ENCODE data around the gene ELMOD3. TPM values are rescaled to one million over a fixed set of nuclear protein-coding genes. Genes with fewer than 3 reads are reported as not detected.

Gene ELMOD3
- total and polyA plus RNA-seq, 9 of the 15 experiments (the other 6 are each of a cell fraction or from before 2014, with no cell fraction given), result 2.7 to 18.7 (median 11.6) TPM

- peak; percentile 60 for TF ChIP-seq CTBP1 (IDR thresholded peaks at IDR 0.05; ENCODE audit: borderline replicate concordance)
- TF ChIP-seq ATF1 (CRISPR knock-in tag; IDR thresholded peaks at IDR 0.05), result 0 out of 2 replicates have a peak, but pooled peaks have one; percentile 25
- peak; percentile 28 for TF ChIP-seq ATF1 (tag; IDR thresholded peaks at IDR 0.05)
- TF ChIP-seq, protein P1, sequence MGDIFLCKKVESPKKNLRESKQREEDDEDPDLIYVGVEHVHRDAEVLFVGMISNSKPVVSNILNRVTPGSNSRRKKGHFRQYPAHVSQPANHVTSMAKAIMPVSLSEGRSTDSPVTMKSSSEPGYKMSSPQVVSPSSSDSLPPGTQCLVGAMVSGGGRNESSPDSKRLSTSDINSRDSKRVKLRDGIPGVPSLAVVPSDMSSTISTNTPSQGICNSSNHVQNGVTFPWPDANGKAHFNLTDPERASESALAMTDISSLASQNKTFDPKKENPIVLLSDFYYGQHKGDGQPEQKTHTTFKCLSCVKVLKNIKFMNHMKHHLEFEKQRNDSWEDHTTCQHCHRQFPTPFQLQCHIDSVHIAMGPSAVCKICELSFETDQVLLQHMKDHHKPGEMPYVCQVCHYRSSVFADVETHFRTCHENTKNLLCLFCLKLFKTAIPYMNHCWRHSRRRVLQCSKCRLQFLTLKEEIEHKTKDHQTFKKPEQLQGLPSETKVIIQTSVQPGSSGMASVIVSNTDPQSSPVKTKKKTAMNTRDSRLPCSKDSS (IDR thresholded peaks at IDR 0.05; ENCODE audit: low read depth, partially characterized antibody), result no peak
- TF ChIP-seq ZNF124 (CRISPR knock-in tag; IDR thresholded peaks at IDR 0.05), result no peak
- peak; percentile 82 for TF ChIP-seq ZBTB7A (IDR thresholded peaks at IDR 0.05; ENCODE audit: borderline replicate concordance, control insufficient read depth, low read depth, low read length)
- TF ChIP-seq NEUROD1 (IDR thresholded peaks at IDR 0.05; ENCODE audit: borderline replicate concordance, low read depth, low read length, partially characterized antibody), result no peak
- TF ChIP-seq ZNF76 (CRISPR knock-in tag; IDR thresholded peaks at IDR 0.05; ENCODE audit: borderline replicate concordance), result 0 out of 2 replicates have a peak, but pooled peaks have one; percentile 51
- TF ChIP-seq, protein P2, sequence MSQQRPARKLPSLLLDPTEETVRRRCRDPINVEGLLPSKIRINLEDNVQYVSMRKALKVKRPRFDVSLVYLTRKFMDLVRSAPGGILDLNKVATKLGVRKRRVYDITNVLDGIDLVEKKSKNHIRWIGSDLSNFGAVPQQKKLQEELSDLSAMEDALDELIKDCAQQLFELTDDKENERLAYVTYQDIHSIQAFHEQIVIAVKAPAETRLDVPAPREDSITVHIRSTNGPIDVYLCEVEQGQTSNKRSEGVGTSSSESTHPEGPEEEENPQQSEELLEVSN (IDR thresholded peaks at IDR 0.05; ENCODE audit: borderline replicate concordance in 1 of 2, extremely low read depth in 1 of 2, insufficient read depth in 1 of 2, insufficient read length in 1 of 2, low read depth in 1 of 2, low read length in 1 of 2, poor library complexity in 1 of 2, severe bottlenecking in 1 of 2), result peak; percentile 69 to 90
- TF ChIP-seq MITF (IDR thresholded peaks at IDR 0.05), result peak; percentile 87
- no peak for TF ChIP-seq E2F4 (CRISPR knock-in tag; IDR thresholded peaks at IDR 0.05; ENCODE audit: low read depth)
- no peak for TF ChIP-seq ZNF764 (CRISPR knock-in tag; IDR thresholded peaks at IDR 0.05; ENCODE audit: low read depth)
- peak in 1 of 2 experiments; percentile 55; a peak in 2 of 4 replicates for TF ChIP-seq NRF1 (conservative IDR thresholded peaks at IDR 0.05 in 1 of 2, IDR thresholded peaks at IDR 0.05 in 1 of 2)
- no peak for TF ChIP-seq TRIM24 (IDR thresholded peaks at IDR 0.05)
- peak; percentile 44; the same call in 1 of the 2 replicates for TF ChIP-seq ELF1 (tag; IDR thresholded peaks at IDR 0.05)
- peak; percentile 44; the same call in 1 of the 2 replicates for TF ChIP-seq FOXJ2 (tag; IDR thresholded peaks at IDR 0.05)
- TF ChIP-seq AFF1 (IDR thresholded peaks at IDR 0.05; ENCODE audit: low read depth in 1 of 2, partially characterized antibody in 2 of 2), result no peak
Measured at GRCh38 chr2:85437488-85438200, 83.1 kb downstream of the ELMOD3 start (continued).

All from K562 (cell line).